PC-9 (cell line): ENCODE data around the gene DAND5. TPM values are rescaled to one million over a fixed set of nuclear protein-coding genes. Genes with fewer than 3 reads are reported as not detected.

Source experiments
- BruUV-seq: library from RNA; stranded (reverse); fragments of 400-500 nt; replicated peaks from 2 replicates; lab custom pipeline; 2021; lab: Mats Ljungman, UMichigan
- CTCF ChIA-PET: fragments of 300-600 bp; sonication (Branson Sonifier 250); formaldehyde crosslinking; loops from one replicate; lab custom pipeline; 2022; ENCODE audit warnings: antibody characterized with exemption; lab: Charles Lee
- POLR2A ChIA-PET: fragments of 300-600 bp; sonication (Branson Sonifier 250); formaldehyde crosslinking; loops from one replicate; lab custom pipeline; 2022; ENCODE audit warnings: antibody characterized with exemption; ENCODE audit not compliant: unreplicated experiment; lab: Charles Lee
- DNase-seq, 2 experiments: peaks; one replicate each; pipeline versions ENCODE4 v3.0.0 to v3.0.0-alpha.2; 2015 to 2022; ENCODE audit warnings: mixed read lengths in 1 of 2
- H2AFZ ChIP-seq: fragments of 200-600 bp; sonication (generic); 2 replicates; pipeline ENCODE4 v1.8.1; 2017; ENCODE audit warnings: antibody characterized with exemption
- H3F3A ChIP-seq: fragments of 200-600 bp; sonication (generic); 2 replicates; pipeline ENCODE4 v1.8.1; 2017; ENCODE audit warnings: antibody characterized with exemption, mild to moderate bottlenecking, low read depth; ENCODE audit not compliant: insufficient read depth
- H3K27ac ChIP-seq: fragments of 200-600 bp; sonication (generic); 2 replicates; pipeline ENCODE4 v1.6.1; 2016; ENCODE audit warnings: mixed run types
- H3K27me3 ChIP-seq: fragments of 200-600 bp; sonication (generic); 2 replicates; pipeline ENCODE4 v1.6.1; 2016; ENCODE audit warnings: low read depth, mixed run types; ENCODE audit not compliant: insufficient read depth
- H3K36me3 ChIP-seq: fragments of 200-600 bp; sonication (generic); 2 replicates; pipeline ENCODE4 v1.6.1; 2016; ENCODE audit warnings: low read depth, mixed run types
- H3K4me1 ChIP-seq: fragments of 200-600 bp; sonication (generic); replicated peaks from 2 replicates; pipeline ENCODE4 v1.6.1; 2016; ENCODE audit warnings: mixed run types; ENCODE audit not compliant: insufficient read depth
- H3K4me2 ChIP-seq: fragments of 200-600 bp; sonication (generic); 2 replicates; pipeline ENCODE4 v1.6.1; 2017; ENCODE audit warnings: mixed run types
- H3K4me3 ChIP-seq: fragments of 200-600 bp; sonication (generic); 2 replicates; pipeline ENCODE4 v1.6.1; 2016; ENCODE audit warnings: mixed run types
- H3K79me2 ChIP-seq: fragments of 200-600 bp; sonication (generic); 2 replicates; pipeline ENCODE4 v1.6.1; 2017; ENCODE audit warnings: low read depth, mixed run types
- H3K9me2 ChIP-seq: fragments of 200-600 bp; sonication (generic); 2 replicates; pipeline ENCODE4 v1.8.1; 2017; ENCODE audit warnings: mild to moderate bottlenecking; ENCODE audit not compliant: insufficient read depth
- H3K9me3 ChIP-seq: fragments of 200-600 bp; sonication (generic); 2 replicates; pipeline ENCODE4 v1.8.1; 2016; ENCODE audit warnings: low read depth; ENCODE audit not compliant: insufficient read depth
- H4K20me1 ChIP-seq: fragments of 200-600 bp; sonication (generic); 2 replicates; pipeline ENCODE4 v1.8.1; 2017; ENCODE audit not compliant: insufficient read depth
- CTCF ChIP-seq: fragments of 200-600 bp; sonication (generic); conservative IDR thresholded peaks from 2 replicates; pipeline ENCODE4 v1.6.1; 2017; ENCODE audit warnings: mixed run types, antibody characterized with exemption, mild to moderate bottlenecking, moderate library complexity
- EZH2 ChIP-seq: fragments of 200-600 bp; sonication (generic); IDR thresholded peaks from 2 replicates; pipeline ENCODE4 v1.8.0; 2017; ENCODE audit warnings: antibody characterized with exemption, low read depth
- intact Hi-C: fragments of 100-400 bp; cut with micrococcal nuclease; formaldehyde crosslinking; loops from one replicate; pipeline ENCODE4 v1.10.0; 2022; ENCODE audit not compliant: unreplicated experiment
- total RNA-seq: library from RNA; stranded (reverse); gene quantifications from 2 replicates; pipeline ENCODE4 v1.2.3, GENCODE V29; 2021

DAND5 gene
- total RNA-seq, 1 experiment from 2014 or later, result 0.20 TPM

GRCh38 chr19:13012390-13012689 lies 43.0 kb downstream of the DAND5 start:
- DNase-seq, result no peak
- ChIA-PET POLR2A (no interaction called here), CTCF (no interaction called here)
- BruUV-seq, result no TSS peak
- no peaks in the 10 kb centered on the region for H3K79me2 ChIP-seq
- H3K4me1 ChIP-seq, result peaks cover 13% of the 10 kb centered on the region
- no peak for TF ChIP-seq CTCF
- TF ChIP-seq EZH2, result no peak
- no peaks in the 10 kb centered on the region for H3K9me3 ChIP-seq
- no peaks in the 10 kb centered on the region for H3K9me2 ChIP-seq
- no peak overlapping the region for H3K4me2 ChIP-seq
- H3K4me3 ChIP-seq, result no peak overlapping the region
- H3F3A ChIP-seq, result peaks cover 4% of the 10 kb centered on the region; the same call in 1 of the 2 replicates
- intact Hi-C loops, result no loop called here
- H4K20me1 ChIP-seq, result no peaks in the 10 kb centered on the region
- H2AFZ ChIP-seq, result no peak overlapping the region
- no peaks in the 10 kb centered on the region for H3K36me3 ChIP-seq
- H3K27me3 ChIP-seq, result peaks cover 7% of the 10 kb centered on the region; the same call in 1 of the 2 replicates
- no peak overlapping the region for H3K27ac ChIP-seq

- H3K27me3 ChIP-seq, result peaks cover 7% of the 10 kb centered on the region; the same call in 1 of the 2 replicates
- H3K4me3 ChIP-seq, result peak overlapping the region; percentile 41; the same call in 1 of the 2 replicates
- H3K4me2 ChIP-seq, result peak overlapping the region; percentile 76
- peaks cover 4% of the 10 kb centered on the region; the same call in 1 of the 2 replicates for H3F3A ChIP-seq
- no peaks in the 10 kb centered on the region for H3K36me3 ChIP-seq
- no peaks in the 10 kb centered on the region for H3K9me2 ChIP-seq
- intact Hi-C loops, result no loop called here
- H3K79me2 ChIP-seq, result no peaks in the 10 kb centered on the region
- ChIA-PET POLR2A (interaction anchor here (0.5 to 0.7 kb wide), 3 partner anchors 42 to 1398 kb away, joined by 3 to 16 read pairs (median 3); no protein-coding TSS in a partner anchor), CTCF (interaction anchor here (0.6 kb wide), 1 partner anchor 297 kb away, joined by 3 read pairs; no protein-coding TSS in a partner anchor)
- peaks cover 13% of the 10 kb centered on the region for H3K4me1 ChIP-seq
- DNase-seq, result peak in 1 of 2 experiments; percentile 34
- peak overlapping the region; percentile 79 for H2AFZ ChIP-seq
- BruUV-seq, result TSS peak; percentile 93
- H3K27ac ChIP-seq, result no peak overlapping the region
- no peak for TF ChIP-seq EZH2
- no peak for TF ChIP-seq CTCF
- H3K9me3 ChIP-seq, result no peaks in the 10 kb centered on the region
- no peaks in the 10 kb centered on the region for H4K20me1 ChIP-seq
Measured at GRCh38 chr19:13012690-13013608, 43.6 kb downstream of the DAND5 start.

- DNase-seq, result no peak
- Histone ChIP-seq H3K9me2 (no peaks in the 10 kb centered on the region), H3K9me3 (no peaks in the 10 kb centered on the region), H3K27me3 (peaks cover 7% of the 10 kb centered on the region; the same call in 1 of the 2 replicates), H3K27ac (no peak overlapping the region), H3F3A (peaks cover 4% of the 10 kb centered on the region; the same call in 1 of the 2 replicates), H3K4me1 (peaks cover 13% of the 10 kb centered on the region), H3K4me2 (peak overlapping the region; percentile 76), H3K36me3 (no peaks in the 10 kb centered on the region), H4K20me1 (no peaks in the 10 kb centered on the region), H2AFZ (no peak overlapping the region; the same call in 1 of the 2 replicates), H3K79me2 (no peaks in the 10 kb centered on the region), H3K4me3 (peak overlapping the region; percentile 41; the same call in 1 of the 2 replicates)
- no TSS peak for BruUV-seq
- ChIA-PET CTCF (interaction anchor here (0.6 kb wide), 2 partner anchors 13 to 298 kb away, joined by 3 to 7 read pairs; no protein-coding TSS in a partner anchor), POLR2A (interaction anchor here (0.5 to 0.7 kb wide), 3 partner anchors 41 to 1398 kb away, joined by 3 to 16 read pairs (median 3); no protein-coding TSS in a partner anchor)
- TF ChIP-seq EZH2 (no peak), CTCF (no peak)
- intact Hi-C loops, result no loop called here
Measured at GRCh38 chr19:13013649-13014048, 44.3 kb downstream of the DAND5 start.
